SU-DHL-6 (cell line): ENCODE data around the gene PCYT2.

Experiments
- EZH2phosphoT487 ChIP-seq: fragments of 200-600 bp; sonication (generic), shearing (Covaris generic); conservative IDR thresholded peaks from 2 replicates; pipeline ENCODE4 v1.6.1; 2018; ENCODE audit warnings: mild to moderate bottlenecking, antibody characterized with exemption, low read length, moderate library complexity, mixed read lengths
- TF ChIP-seq, protein P1 (sequence below): fragments of 200-600 bp; sonication (generic); IDR thresholded peaks from one replicate; pipeline ENCODE4 v1.5.1; 2017; ENCODE audit warnings: antibody characterized with exemption, mild to moderate bottlenecking, low read length, moderate library complexity; ENCODE audit not compliant: insufficient read depth, poor library complexity, severe bottlenecking

DNA sequence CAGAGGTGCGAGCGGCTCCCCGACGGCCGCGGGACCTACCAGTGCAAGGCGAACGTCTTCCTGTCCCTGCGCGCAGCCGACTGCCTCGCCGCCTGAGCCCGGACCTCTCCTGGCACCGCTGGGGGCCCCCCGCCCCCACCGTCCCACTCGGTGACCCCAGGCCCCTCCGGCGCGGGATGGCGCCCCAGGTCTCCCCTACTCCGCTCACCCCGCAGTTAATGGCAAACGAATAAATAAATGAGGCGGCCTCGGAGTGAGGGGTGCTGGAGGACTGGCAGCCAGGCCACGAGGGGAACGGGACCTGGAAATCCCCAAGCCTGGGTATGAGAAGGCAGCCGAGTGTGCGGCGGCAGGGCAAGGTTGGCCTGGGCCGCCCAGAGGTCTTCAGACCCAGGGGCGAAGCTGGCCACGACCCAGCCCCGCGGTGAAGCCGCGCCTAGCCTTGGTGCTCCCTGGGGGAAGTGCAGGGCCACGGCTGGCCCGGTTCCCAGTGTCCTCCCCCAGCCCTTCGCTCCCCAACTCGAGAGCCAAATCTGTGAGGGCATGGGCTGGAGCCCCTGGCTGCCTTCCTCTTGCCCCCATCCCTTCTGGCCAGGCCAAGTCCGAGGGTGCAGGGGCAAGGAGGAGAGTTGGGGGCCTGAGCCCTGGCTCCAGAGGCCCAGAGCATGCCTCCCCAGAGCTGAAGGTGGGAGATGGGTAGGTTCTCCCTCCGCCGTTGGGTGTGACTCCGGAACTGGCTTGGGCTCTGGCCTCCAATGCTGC is 8.4 kb downstream of the PCYT2 start:
- TF ChIP-seq, protein P1, sequence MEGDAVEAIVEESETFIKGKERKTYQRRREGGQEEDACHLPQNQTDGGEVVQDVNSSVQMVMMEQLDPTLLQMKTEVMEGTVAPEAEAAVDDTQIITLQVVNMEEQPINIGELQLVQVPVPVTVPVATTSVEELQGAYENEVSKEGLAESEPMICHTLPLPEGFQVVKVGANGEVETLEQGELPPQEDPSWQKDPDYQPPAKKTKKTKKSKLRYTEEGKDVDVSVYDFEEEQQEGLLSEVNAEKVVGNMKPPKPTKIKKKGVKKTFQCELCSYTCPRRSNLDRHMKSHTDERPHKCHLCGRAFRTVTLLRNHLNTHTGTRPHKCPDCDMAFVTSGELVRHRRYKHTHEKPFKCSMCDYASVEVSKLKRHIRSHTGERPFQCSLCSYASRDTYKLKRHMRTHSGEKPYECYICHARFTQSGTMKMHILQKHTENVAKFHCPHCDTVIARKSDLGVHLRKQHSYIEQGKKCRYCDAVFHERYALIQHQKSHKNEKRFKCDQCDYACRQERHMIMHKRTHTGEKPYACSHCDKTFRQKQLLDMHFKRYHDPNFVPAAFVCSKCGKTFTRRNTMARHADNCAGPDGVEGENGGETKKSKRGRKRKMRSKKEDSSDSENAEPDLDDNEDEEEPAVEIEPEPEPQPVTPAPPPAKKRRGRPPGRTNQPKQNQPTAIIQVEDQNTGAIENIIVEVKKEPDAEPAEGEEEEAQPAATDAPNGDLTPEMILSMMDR, result no peak
- TF ChIP-seq EZH2phosphoT487, result no peak
